Superior temporal gyrus (tissue), 1 donor: ENCODE data around the gene DNAJB13.
"Not testable (repeated sequence)": the region's sequence is repeated elsewhere in the genome, so short reads cannot be mapped to it uniquely, and the experiment has no call there.

ENCODE experiments used
- DNase-seq: peaks from one replicate; pipeline ENCODE4 v3.0.0-alpha.2; 2016; ENCODE audit errors: extremely low spot score

DNAJB13 gene, protein sequence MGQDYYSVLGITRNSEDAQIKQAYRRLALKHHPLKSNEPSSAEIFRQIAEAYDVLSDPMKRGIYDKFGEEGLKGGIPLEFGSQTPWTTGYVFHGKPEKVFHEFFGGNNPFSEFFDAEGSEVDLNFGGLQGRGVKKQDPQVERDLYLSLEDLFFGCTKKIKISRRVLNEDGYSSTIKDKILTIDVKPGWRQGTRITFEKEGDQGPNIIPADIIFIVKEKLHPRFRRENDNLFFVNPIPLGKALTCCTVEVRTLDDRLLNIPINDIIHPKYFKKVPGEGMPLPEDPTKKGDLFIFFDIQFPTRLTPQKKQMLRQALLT

DNA sequence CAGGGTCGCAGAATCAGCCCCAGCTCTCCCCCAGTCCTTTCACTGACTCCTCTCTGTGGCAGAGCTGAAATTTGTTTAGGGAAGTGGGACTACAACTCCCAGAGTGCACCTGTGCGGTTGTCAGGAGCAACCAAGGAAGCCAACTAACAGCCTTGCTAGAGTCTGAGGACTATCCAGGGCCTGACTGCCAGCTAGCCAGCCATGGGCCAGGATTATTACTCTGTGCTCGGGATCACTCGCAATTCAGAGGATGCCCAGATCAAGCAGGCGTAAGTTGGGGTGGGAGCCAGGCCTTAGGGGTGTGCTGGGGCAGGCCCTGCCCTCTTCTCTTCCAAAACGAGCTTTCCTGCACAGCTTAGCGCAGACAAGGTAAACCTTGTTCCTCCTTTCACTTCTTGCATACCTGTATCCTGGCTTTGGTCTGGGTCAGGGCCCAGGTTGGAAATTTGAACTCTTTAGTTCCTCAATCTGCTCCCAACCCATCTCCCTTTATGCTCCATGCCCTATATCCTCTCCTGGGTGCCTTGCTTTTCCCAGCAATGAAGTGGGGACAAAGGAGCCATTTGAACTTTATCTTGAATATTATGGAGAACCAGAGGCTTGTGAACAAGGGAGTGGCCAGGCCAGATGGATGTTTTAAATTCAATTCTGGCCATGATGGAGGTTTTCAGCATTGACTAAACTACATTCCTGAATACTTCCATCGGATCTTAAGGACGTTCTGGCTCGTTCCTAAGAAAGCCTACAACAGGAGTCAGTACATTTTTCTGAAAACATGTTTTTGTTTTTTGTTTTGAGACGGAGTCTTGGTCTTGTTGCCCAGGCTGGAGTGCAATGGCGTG, at the start of gene DNAJB13:
Gene DNAJB13 (plus strand): TSS at position 158 of the 842 bp plus-strand sequence. CDS start 44 bp downstream, at position 202.
- DNase-seq, result no peak

DNA sequence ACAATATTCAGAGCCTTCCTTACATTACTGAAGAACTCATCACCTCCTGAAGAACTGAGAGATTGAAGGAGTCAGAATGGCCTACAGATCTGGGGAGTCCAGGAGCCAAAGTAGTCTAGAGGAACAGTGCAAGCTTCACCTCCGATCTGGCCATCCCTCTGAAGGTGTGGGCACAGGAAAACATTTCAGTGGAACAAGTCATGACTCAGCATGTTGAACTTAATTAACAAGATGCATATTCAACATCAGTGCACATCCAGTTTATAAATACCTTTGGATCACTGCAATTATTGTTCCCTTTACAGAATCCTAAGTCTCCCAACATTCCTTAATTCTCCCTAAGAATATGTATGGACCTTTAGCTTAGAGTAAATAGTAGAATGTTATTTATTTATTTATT, 48.5 kb upstream of the DNAJB13 start:
- DNase-seq, result no peak

DNA sequence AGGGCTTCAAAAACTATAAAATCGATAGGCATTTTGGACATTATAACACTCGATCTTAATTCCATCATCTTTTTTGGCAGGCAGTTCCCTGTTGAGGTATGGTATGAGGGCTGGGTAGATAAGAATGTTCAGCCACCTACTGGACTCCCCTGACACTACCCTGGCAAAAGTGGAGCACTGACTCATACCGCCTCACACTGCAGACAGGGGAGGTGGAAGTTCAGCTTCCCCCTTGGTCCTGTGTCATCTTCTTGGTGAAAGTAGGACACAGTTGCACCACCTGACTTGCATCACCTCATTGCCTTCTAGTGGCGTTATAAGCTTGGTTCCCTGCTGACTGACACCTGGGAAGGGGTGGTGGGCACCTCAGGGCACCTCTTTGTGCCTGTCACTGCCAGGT, 43.6 kb upstream of the DNAJB13 start:
- DNase-seq, result no peak

DNA sequence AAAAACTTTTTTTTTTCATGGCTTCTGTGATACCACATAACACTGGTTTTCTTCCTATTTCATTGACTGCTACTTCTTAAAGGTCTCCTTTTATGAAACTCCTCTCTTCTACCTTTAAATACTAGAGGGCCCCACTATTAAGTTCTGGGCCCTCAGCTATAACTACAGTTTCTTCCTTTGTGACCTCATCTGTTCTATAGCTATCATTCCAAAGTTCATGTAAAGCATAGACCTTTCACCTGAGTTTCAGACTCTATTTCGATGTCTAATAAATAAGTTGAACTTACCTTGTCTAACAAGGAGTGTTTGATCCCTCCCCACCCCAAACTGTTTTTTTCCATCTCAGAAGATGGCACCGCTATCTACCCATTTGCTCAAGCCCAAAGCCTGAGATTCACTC, 38.8 kb upstream of the DNAJB13 start:
- DNase-seq, result no peak

DNA sequence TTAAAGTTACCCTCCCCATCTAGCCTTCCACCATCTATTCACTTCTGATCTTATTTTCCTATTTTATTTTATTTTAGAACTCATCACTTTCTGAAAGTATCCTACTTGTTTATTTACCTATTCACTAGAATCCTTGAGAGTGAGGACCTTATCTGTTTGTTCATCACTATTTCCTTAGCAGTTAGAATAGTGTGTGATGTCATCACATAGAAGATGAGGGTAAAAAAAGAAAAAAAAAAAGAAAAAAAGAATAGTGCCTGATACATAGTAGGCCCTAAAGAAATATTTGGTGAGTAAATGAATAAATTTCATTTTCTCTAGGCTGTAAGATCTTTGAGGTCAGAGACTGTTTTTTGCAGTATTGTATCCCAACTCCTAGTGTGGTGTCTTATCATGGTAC, 37.4 kb upstream of the DNAJB13 start:
- no peak for DNase-seq

DNA sequence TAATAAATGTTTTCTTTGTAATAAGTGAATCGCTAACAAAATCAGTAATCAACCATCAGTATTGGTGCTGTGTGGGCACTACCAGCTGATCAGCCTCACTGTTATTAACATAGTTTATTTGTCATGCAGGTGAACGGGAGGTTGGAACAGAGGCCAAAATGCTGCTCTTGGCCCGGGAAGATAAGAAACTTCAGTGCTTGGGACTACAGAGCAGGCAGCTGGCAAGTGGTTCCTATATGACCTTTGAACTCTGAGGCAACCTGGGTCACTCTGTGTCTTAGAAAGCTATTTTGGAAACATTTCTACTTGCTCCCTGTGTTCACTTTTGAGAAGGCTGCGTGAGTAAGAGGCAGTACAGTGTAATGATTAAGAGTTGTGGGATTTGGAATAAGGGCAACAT, 36.5 kb upstream of the DNAJB13 start:
- DNase-seq, result no peak

DNA sequence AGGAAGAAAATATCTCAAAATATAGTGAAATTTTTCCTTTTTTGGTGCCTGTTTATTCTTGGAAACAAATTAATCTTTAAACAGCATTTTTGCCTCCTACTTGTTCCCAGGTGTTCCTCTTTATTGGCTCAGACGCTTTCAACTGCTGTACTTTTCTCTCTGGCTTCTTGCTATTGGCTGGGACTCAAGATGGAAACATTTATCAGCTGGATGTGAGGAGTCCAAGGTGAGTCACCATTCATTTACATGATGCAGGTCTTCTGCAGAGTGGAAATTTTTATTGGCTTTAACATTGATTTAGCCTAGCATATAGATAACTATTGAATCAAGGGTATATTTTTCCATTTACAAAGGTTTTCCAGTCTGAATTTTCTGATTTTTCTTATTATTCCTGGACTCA, 34.4 kb upstream of the DNAJB13 start:
- peak; percentile 27 for DNase-seq

DNA sequence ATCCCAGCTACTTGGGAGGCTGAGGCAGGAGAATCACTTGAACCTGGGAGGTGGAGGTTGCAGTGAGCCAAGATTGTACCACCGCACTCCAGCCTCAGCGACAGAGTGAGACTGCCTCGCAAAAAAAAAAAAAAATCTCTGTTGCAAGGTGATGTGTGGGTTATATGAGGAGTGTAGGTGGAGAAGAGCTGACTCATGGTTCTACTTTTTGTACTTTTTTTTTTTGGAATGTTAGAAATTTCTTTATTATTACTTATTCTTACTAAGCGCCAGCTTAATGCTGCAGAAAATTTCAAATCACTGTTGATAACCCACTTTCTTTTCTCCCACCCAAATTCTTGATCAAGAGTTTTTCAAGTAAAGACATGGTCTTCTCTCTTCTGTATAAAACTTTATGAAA, 29.6 kb upstream of the DNAJB13 start:
- no peak for DNase-seq

DNA sequence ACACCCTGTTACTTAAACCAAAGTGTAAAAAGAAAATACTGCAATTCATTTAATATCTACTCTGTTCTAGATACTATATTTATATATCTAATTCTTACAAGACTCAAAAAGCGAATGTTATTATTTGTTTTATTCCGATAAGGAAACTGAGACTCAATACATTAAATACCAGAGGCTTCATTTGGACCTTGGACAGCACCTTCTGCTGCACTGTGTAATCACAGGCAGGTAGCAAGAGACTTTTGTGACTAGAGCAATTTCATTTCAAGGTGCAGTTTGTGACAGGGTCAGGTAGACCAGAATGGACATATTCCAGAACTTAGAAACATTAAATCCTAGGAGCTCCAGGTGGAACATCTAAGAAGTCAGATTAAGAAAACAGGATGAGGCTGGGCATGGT, 21.4 kb upstream of the DNAJB13 start:
- no peak for DNase-seq

DNA sequence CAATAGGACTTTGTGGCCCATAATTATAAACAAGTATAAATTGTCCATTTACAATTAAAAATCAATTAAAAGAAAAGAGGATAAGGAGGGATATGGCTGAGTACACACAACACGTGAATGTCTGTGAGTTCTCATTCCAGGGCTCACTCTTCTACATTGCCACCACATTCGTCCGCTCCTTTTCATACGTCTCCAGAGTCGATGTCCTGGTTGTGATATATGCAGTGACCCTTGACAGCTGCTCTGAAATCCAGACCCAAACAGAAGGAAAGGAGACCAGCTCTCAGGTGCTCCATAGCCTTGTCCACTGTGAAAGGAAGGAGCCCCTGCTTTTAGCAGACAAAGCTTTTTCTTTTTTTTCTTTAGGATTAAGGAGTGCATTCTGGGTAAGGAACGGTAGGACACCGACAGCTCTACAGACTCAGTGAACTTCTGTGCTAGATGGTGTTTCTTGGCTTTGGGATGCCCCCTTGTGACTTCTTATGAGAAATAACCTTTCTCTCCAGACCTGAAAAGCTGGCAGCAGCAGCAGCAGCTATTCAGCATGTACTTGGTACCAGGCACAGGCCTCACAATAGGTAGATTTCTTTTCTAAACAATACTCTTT, 19.7 kb upstream of the DNAJB13 start:
- peak; percentile 83 for DNase-seq

DNA sequence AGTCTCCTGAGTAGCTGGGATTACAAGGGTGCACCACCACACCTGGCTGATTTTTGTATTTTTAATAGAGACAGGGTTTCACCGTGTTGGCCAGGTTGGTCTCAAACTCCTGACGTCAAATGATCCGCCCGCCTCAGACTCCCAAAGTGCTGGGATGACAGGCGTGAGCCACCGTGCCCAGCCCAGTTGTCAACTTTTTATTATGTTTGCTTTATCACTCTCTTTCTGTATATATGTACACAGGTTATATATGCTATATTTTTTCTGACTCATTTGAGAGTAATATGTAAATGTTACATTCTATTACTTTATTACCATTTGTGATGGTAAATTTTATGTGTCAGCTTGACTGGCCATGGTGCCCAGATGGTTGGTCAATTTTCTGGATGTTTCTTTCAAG, 18.9 kb upstream of the DNAJB13 start:
- no peak for DNase-seq

DNA sequence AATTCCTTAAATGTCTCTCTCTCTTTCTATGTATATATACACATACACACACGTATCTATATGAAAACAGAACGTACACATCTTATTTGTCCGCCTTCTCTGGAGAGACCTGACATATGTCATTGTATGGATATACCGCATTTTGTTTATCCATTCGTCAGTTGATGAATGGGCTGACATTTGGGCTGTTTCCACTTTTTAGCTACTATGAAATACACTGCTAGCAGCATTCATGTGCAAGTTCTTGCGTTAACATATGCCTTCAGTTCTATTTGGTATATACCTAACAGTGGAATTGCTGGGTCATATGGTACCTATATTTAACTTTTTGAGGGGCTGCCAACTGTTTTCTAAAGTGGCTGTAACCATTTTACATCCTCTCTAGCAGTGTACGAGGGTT, 18.0 kb upstream of the DNAJB13 start:
- no peak for DNase-seq

DNA sequence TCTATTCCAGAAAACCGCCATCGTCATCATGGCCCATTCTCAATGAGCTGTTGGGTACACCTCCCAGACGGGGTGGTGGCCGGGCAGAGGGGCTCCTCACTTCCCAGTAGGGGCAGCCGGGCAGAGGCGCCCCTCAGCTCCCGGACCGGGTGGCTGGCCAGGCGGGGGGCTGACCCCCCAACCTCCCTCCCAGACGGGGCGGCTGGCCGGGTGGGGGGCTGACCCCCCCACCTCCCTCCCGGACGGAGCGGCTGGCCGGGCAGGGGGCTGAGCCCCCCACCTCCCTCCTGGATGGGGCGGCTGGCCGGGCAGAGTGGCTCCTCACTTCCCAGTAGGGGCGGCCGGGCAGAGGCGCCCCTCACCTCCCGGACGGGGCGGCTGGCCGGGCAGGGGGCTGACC, 14.8 kb upstream of the DNAJB13 start:
- not testable (repeated sequence) for DNase-seq

DNA sequence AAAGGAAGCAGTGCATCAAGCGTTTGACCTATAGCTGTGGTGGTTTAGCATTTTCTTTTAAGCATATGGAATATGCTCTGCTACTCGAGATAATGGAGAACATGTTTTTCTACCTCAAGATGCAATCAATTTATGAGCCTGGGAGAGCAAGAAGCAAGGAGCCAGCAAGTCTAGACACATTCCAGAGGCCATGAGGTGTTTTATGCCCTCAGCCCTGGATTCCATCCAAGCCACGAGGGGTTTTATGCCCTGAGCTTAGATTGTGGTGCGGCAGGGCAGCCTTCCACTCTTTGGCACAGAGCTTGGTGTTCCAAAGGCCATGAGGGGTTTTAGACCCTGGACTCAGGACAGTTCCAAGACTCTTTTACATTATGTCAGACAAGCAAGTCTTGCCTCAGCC, 11.7 kb upstream of the DNAJB13 start:
- no peak for DNase-seq

DNA sequence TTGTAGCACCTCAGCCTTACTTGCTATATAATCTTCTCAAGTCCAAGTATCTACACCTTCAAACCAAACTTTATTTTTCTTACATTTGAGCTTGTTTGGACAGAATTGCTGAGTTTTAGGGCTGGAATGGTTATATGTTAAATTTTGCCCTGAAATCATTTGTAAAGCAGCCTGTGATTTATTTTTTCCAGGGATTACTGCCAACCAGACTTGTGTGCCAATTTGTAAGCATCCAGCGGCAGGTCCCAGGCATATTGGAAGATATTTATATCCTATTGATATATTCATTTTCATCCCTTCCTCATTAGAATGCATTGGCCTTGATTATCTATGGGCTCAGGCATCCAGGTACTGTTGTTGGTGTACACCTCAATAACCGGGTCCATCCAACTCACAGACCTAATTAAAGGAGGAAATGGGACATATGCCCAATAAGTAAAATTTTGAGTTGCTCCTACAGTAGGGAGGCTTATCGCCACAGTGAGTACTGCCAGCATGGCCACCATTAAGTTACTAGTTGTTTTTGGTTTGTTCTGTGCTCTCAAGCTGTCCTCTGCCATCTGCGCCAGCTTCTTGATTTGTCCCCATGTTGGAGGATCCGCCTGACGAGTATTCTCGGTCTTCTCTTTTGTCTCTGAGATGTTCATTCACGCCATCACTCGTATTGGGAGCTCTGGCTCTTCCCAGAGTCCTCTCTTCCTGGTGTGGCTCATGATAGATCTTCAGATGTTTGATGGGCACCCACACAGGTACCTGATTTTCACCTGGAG, 9.8 kb upstream of the DNAJB13 start:
- no peak for DNase-seq

DNA sequence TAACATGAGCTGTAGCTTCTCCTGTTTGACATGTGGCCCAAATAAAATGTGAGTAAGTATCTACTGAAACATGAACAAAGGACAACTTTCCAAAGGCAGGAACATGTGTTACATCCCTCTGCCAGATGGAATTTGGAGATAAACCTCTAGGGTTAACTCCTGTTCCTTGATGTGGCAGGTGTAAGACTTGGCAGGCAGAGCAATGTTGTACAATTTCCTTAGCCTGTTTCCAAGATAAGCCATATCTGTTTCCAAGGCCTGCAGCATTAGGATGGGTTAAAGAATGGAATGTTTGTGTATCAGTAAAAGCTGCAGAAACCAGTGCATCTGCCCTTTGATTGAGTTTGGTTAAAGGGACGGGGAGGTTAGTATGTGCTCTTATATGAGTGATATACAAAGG, 8.8 kb upstream of the DNAJB13 start:
- DNase-seq, result no peak

DNA sequence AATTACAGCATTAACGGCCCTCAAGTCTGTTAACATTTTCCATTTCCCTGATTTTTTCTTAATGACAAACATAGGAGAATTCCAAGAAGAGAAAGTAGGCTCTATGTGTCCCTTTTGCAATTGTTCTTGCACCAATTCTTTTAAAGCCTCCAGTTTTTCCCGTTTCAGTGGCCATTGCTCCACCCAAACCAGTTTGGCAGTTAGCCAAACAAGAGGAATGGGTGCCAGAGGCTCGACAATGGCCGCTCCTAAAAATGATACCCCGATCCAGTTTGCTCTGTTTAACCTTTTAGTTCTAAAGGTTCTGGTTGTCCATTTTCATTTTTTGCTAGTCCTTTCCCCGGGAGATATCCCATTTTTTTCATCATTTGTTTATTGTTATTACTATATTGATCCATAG, 6.7 kb upstream of the DNAJB13 start:
- no peak for DNase-seq

DNA sequence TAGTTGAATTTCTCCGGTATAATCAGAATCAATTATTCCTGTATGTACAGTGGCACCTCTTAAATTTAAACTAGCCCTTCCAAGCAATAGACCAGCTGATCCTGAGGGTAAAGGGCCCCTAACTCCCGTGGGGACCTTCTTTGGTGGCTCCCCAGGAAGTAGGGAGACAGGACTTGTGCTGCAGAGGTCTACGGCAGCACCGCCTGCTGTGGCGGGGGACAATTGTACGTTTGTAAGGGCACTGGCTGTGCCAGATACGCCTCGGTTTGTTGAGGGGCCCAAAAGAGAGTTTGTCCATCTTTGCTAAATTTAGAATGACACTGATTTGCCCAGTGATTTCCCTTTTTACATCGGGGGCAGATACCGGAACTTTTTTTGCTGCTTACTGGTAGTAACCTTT, 5.9 kb upstream of the DNAJB13 start:
- no peak for DNase-seq

DNA sequence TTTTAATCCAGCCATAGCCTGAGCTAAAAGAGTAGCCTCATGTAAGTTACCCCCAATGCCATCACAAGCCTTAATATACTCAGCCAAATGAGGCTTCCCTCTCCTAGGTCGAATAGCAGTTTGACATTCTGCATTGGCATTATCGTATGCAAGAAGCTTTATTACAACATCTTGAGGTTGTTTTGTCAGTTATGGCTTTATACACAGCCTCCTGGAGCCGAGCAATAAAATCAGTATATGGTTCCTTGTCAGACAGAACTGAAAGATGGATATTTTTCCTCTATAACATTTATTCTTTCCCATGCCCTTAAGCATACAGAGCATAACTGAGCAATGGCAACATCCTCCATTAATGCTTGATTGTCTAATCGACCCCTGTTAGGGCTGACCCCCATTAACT, 5.4 kb upstream of the DNAJB13 start:
- DNase-seq, result no peak

DNA sequence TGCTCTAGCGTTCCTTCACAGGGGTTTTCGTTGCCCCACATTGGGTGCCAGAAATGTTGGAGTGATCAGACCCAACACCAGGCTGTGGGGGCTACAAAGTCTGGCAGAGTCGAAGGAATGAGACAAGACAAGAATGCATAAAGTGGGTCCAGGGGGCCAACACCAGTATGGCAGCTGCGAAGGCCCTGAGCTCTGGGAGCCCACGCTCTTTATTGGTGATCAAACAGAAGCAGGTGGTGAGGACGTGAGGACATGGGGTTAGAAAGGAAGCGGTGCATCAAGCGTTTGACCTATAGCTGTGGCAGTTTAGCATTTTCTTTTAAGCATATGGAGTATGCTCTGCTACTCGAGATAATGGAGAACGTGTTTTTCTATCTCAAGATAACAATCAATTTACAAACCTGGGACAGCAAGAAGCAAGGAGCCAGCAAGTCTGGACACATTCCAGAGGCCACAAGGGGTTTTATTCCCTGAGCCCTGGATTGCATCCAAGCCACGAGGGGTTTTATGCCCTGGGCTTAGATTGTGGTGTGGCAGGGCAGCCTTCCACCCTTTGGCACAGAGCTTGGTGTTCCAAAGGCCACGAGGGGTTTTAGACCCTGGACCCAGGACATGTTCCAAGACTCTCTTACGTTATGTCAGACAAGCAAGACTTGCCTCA, 3.9 kb upstream of the DNAJB13 start:
- DNase-seq, result no peak

DNA sequence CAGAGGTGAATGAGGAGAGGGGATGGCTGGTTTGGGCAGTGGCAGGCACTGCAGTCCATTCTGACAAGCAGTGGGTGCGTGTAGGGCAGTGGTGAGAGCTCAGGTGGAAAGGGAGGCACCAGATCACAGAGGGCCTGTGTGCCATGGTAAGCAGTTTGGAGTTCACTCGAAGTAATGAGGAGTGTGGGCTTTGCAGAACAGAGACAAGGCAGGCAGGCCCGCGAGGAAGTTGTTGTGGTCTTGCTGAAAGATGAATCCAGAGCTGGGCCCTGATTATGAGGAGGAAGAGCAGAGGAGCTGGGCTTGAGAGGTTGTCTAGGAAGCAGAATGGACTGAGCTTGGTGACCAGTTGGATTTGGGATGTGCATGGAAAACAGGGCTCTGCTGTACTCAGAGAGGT, 1.6 kb upstream of the DNAJB13 start:
- no peak for DNase-seq

DNA sequence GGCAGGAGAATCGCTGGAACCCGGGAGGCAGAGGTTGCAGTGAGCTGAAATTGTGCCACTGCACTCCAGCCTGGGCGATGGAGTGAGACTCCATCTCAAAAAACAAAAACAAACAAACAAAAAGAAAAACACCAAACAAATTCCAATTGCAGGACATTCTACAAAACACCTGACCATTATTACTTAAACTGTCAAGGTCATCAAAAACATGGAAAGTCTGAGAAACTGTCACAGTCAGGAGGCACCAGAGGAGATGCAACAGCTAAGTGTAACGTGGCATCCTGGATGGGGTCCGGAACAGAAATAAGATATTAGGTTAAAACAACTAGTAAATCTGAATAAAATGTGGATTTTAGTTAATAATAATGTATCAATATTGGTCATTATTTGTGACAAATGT, 914 bp upstream of the DNAJB13 start:
- DNase-seq, result no peak
